ENCODE data around the gene DHRS4. TPM values are rescaled to one million over a fixed set of nuclear protein-coding genes. Genes with fewer than 3 reads are reported as not detected.

The DHRS4 gene
- total and polyA plus RNA-seq, 2 donors from 2014 or later = 23.4 to 247 TPM

GRCh38 chr14:23929822-23930294 lies 23.7 kb upstream of the DHRS4 start:
- intact Hi-C loops (cut with DNase I) = loop anchor here (10.0 kb wide), 1 partner anchor 295 kb away; the partner anchor contains the start of gene DHRS2
- Histone ChIP-seq H3K4me1 (ENCODE audit: control insufficient read depth in 2 of 3, insufficient read depth in 2 of 3, low read depth in 1 of 3, low read length in 3 of 3) (peaks cover 9 to 28% (median 10%) of the 10 kb centered on the region in 3 donors), H3K27me3 (ENCODE audit: control insufficient read depth, insufficient read depth, low read length) (no peaks in the 10 kb centered on the region), H3K36me3 (ENCODE audit: control insufficient read depth in 2 of 3, insufficient read depth in 3 of 3, low read length in 3 of 3) (no peaks in the 10 kb centered on the region), H3K27ac (ENCODE audit: low read depth in 2 of 2, low read length in 2 of 2) (no peak overlapping the region), H3K9ac (ENCODE audit: low read length in 3 of 3) (no peak overlapping the region), H3K9me3 (ENCODE audit: control insufficient read depth in 2 of 3, insufficient read depth in 1 of 3, low read length in 3 of 3) (no peaks in the 10 kb centered on the region), H3K4me3 (ENCODE audit: low read length in 3 of 3) (no peak overlapping the region)
- peak; percentile 92 for TF ChIP-seq CTCF (IDR thresholded peaks at IDR 0.05; ENCODE audit: borderline replicate concordance, extremely low read depth, insufficient read depth)
- DNase-seq (peak in 4 of 5 donors; percentile 60 to 84 (median 78)), FAIRE-seq (no peak)

GRCh38 chr14:23930742-23931141 lies 22.8 kb upstream of the DHRS4 start:
- Histone ChIP-seq H3K4me3 (ENCODE audit: low read length in 3 of 3) (no peak overlapping the region), H3K27ac (ENCODE audit: low read depth in 2 of 2, low read length in 2 of 2) (no peak overlapping the region)

GRCh38 chr14:23931721-23932289 lies 21.8 kb upstream of the DHRS4 start:
- no peak for DNase-seq
- Histone ChIP-seq H3K27me3 (ENCODE audit: control insufficient read depth, insufficient read depth, low read length) (no peaks in the 10 kb centered on the region), H3K27ac (ENCODE audit: low read depth in 2 of 2, low read length in 2 of 2) (peak overlapping the region in 1 of 2 donors; percentile 82), H3K4me3 (ENCODE audit: low read length in 3 of 3) (no peak overlapping the region), H3K4me1 (ENCODE audit: control insufficient read depth in 2 of 3, insufficient read depth in 2 of 3, low read depth in 1 of 3, low read length in 3 of 3) (peaks cover 9 to 40% (median 16%) of the 10 kb centered on the region in 3 donors), H3K9ac (ENCODE audit: low read length in 3 of 3) (no peak overlapping the region), H3K36me3 (ENCODE audit: control insufficient read depth in 2 of 3, insufficient read depth in 3 of 3, low read length in 3 of 3) (no peaks in the 10 kb centered on the region), H3K9me3 (ENCODE audit: control insufficient read depth in 2 of 3, insufficient read depth in 1 of 3, low read length in 3 of 3) (no peaks in the 10 kb centered on the region)
- no peak for TF ChIP-seq CTCF (IDR thresholded peaks at IDR 0.05; ENCODE audit: borderline replicate concordance, extremely low read depth, insufficient read depth)
- intact Hi-C loops (cut with DNase I) = loop anchor here (10.0 kb wide), 1 partner anchor 297 kb away; the partner anchor contains the start of gene DHRS2
- FAIRE-seq = no peak

More at GRCh38 chr14:23930742-23931141, 22.8 kb upstream of the DHRS4 start:
- intact Hi-C loops (cut with DNase I) = loop anchor here (10.0 kb wide), 1 partner anchor 296 kb away; the partner anchor contains the start of gene DHRS2
- FAIRE-seq (no peak), DNase-seq (no peak)
- no peak overlapping the region for H3K9ac ChIP-seq (ENCODE audit: low read length in 3 of 3)
- no peaks in the 10 kb centered on the region for H3K9me3 ChIP-seq (ENCODE audit: control insufficient read depth in 2 of 3, insufficient read depth in 1 of 3, low read length in 3 of 3)
- no peaks in the 10 kb centered on the region for H3K36me3 ChIP-seq (ENCODE audit: control insufficient read depth in 2 of 3, insufficient read depth in 3 of 3, low read length in 3 of 3)
- peaks cover 9 to 32% (median 12%) of the 10 kb centered on the region in 3 donors for H3K4me1 ChIP-seq (ENCODE audit: control insufficient read depth in 2 of 3, insufficient read depth in 2 of 3, low read depth in 1 of 3, low read length in 3 of 3)
- H3K27me3 ChIP-seq (ENCODE audit: control insufficient read depth, insufficient read depth, low read length) = no peaks in the 10 kb centered on the region
- no peak for TF ChIP-seq CTCF (IDR thresholded peaks at IDR 0.05; ENCODE audit: borderline replicate concordance, extremely low read depth, insufficient read depth)
